K562 (cell line): Measurements from ENCODE around the gene CCDC85B. TPM values are rescaled to one million over a fixed set of nuclear protein-coding genes. Genes with fewer than 3 reads are reported as not detected.

Source experiments
- AFF1 ChIP-seq, 2 experiments: fragments of 450-650 bp; IDR thresholded peaks; 2 replicates each; pipeline ENCODE4 v1.6.1; 2018; ENCODE audit warnings: mild to moderate bottlenecking in 2 of 2, low read depth in 1 of 2; ENCODE audit not compliant: partially characterized antibody in 2 of 2
- CC2D1A ChIP-seq: fragments of 450-650 bp; IDR thresholded peaks from 2 replicates; pipeline ENCODE4 v1.6.1; 2017; ENCODE audit warnings: mild to moderate bottlenecking
- CEBPB ChIP-seq: fragments of 450-650 bp; IDR thresholded peaks from 2 replicates; pipeline ENCODE4 v1.6.1; 2016; ENCODE audit warnings: missing genetic modification characterization, missing compliant biosample characterization
- CLOCK ChIP-seq: fragments of 250-450 bp; sonication (Bioruptor Pico); IDR thresholded peaks from 2 replicates; pipeline ENCODE4 v1.4.0; 2020; ENCODE audit warnings: mild to moderate bottlenecking, moderate library complexity, borderline replicate concordance
- FOS ChIP-seq: IDR thresholded peaks from 3 replicates; pipeline ENCODE4 v1.6.1; 2011; ENCODE audit not compliant: insufficient read length; ENCODE audit errors: extremely low read depth
- GATAD2A ChIP-seq: fragments of 450-650 bp; IDR thresholded peaks from 2 replicates; pipeline ENCODE4 v1.6.1; 2017
- HMGN3 ChIP-seq: IDR thresholded peaks from 2 replicates; pipeline ENCODE4 v1.6.1; 2011; ENCODE audit warnings: borderline replicate concordance, low read depth, mild to moderate bottlenecking, mixed read lengths, low read length; ENCODE audit not compliant: insufficient read length; ENCODE audit errors: extremely low read depth
- KAT8 ChIP-seq: fragments of 450-650 bp; IDR thresholded peaks from 2 replicates; pipeline ENCODE4 v1.6.1; 2016; ENCODE audit warnings: low read depth, mild to moderate bottlenecking
- MTA2 ChIP-seq: fragments of 450-650 bp; IDR thresholded peaks from 2 replicates; pipeline ENCODE4 v1.6.1; 2016; ENCODE audit warnings: low read depth
- NFE2 ChIP-seq: IDR thresholded peaks from 2 replicates; pipeline ENCODE4 v1.6.1; 2014; ENCODE audit warnings: antibody characterized with exemption, low read depth
- RAD51 ChIP-seq: fragments of 450-650 bp; IDR thresholded peaks from 2 replicates; pipeline ENCODE4 v1.7.1; 2016; ENCODE audit warnings: low read depth, mild to moderate bottlenecking, borderline replicate concordance
- SUPT5H ChIP-seq: fragments of 450-650 bp; IDR thresholded peaks from 2 replicates; pipeline ENCODE4 v1.6.1; 2016
- TCF3 ChIP-seq: sonication (generic); formaldehyde crosslinking; IDR thresholded peaks from 2 replicates; pipeline ENCODE4 v1.4.0; 2020; ENCODE audit warnings: mild to moderate bottlenecking, missing genetic modification reagents
- USF2 ChIP-seq: sonication (generic); formaldehyde crosslinking; IDR thresholded peaks from 2 replicates; pipeline ENCODE4 v1.5.0; 2020; ENCODE audit warnings: missing genetic modification reagents
- ZKSCAN1 ChIP-seq: fragments of 150-350 bp; IDR thresholded peaks from 2 replicates; pipeline ENCODE4 v1.6.1; 2016; ENCODE audit warnings: low read depth, low read length
- ZNF133 ChIP-seq: fragments of 250-450 bp; sonication (Bioruptor Pico); IDR thresholded peaks from 2 replicates; pipeline ENCODE4 v1.4.0; 2020; ENCODE audit warnings: mild to moderate bottlenecking
- ZNF609 ChIP-seq: sonication (generic); formaldehyde crosslinking; IDR thresholded peaks from 2 replicates; pipeline ENCODE4 v1.8.1; 2023; ENCODE audit warnings: missing genetic modification reagents, mild to moderate bottlenecking, borderline replicate concordance
- polyA plus RNA-seq, 8 experiments: library from polyadenylated mRNA; depleted of rRNA in 4 of 8; stranded (reverse) in 5 of 8; unstranded in 3 of 8; fragments of >200 nt; fragmentation: Nextera tagmentation in 2 of 8; fragmentation: Illumina TruSeq in 1 of 8; extraction: Ambion mirVana in 2 of 8; extraction: Trizol in 1 of 8; gene quantifications; 2 replicates each; pipeline versions ENCODE4 v1.2.1 to v1.2.3, GENCODE V29; 2011 to 2014; ENCODE audit warnings: inconsistent platforms in 1 of 8, missing spikeins in 1 of 8
- total RNA-seq, 7 experiments: library from RNA; depleted of rRNA in 6 of 7; stranded (reverse); fragments of >200 nt in 6 of 7; fragmentation: Illumina TruSeq in 2 of 7; extraction: Trizol in 2 of 7; gene quantifications; 2 replicates each; pipeline versions ENCODE4 v1.2.1 to v1.2.3, GENCODE V29; 2011 to 2021; ENCODE audit warnings: low replicate concordance in 1 of 7

The CCDC85B gene
- total and polyA plus RNA-seq, 9 of the 15 experiments (the other 6 are each of a cell fraction or from before 2014, with no cell fraction given) = 0.14 to 138 (median 6.2) TPM

DNA sequence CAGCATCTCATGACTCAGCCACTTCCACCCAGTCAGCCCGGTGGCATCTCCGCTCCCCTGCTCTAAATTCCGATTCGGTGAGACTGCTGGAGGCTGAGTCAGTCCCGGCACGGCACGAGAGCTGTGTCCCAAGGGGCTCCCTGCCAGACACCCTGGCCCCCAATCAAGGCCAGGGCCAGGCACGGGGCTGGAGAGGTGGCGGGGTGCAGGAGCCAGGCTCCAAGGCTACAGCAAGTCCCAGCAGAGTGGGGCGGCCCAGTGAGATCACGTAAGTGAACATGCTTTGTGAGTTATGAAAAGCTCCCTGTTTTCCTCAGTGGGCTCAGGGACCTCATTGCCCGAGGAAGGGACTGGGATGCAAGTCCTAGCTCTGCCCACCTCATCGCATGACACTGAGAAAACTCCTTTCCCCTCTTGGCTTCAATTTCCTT is 25.4 kb downstream of the CCDC85B start (continued):
- no peak for TF ChIP-seq USF2 (CRISPR knock-in tag)
- no peak for TF ChIP-seq GATAD2A
- TF ChIP-seq NFE2 = peak; percentile 77
- peak; percentile 50 for TF ChIP-seq HMGN3
- TF ChIP-seq CC2D1A = no peak
- no peak for TF ChIP-seq CEBPB
- TF ChIP-seq ZNF133 (CRISPR knock-in tag) = no peak
- TF ChIP-seq TCF3 (CRISPR knock-in tag) = no peak
- no peak for TF ChIP-seq MTA2
- TF ChIP-seq KAT8 = no peak
- TF ChIP-seq AFF1 (IDR thresholded peaks at IDR 0.05; ENCODE audit: low read depth in 1 of 2, partially characterized antibody in 2 of 2) = no peak
- TF ChIP-seq RAD51 = no peak
- no peak for TF ChIP-seq ZNF609
- TF ChIP-seq ZKSCAN1 = peak; percentile 46; the same call in 1 of the 2 replicates
- TF ChIP-seq SUPT5H = no peak
- no peak for TF ChIP-seq CLOCK (CRISPR knock-in tag)
- TF ChIP-seq FOS = peak; percentile 14
